ENCODE data around the gene DNAJC12.
A peak's percentile ranks its signal among the peaks of the same experiment; 100 is the strongest.

Gene DNAJC12

DNA sequence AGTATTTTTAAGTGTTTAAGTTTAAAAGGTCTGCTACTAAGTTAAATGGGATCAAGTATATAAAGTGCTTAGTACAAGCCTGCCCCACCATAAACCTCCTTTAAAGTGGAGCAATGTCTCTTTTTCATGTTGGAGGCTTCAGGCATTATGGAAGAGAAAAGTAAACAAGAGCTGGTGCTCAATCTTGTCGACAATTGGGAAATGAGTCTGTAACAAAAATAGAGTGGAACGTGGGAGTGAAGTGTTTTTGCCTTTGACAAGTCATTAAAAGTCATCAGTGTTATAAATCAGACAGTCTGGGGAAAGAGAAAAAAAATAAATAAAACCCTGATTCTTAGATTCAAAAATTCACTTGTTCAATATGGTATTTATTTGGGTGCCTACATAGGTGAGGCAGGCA is 44.7 kb downstream of the DNAJC12 start:
- H3K4me2 ChIP-seq (ENCODE audit: low read depth, low read length, poor library complexity, severe bottlenecking) = no peak overlapping the region
- H3K27me3 ChIP-seq (ENCODE audit: insufficient read depth, low read length, poor library complexity, severe bottlenecking) = no peaks in the 10 kb centered on the region
- H3K79me2 ChIP-seq (ENCODE audit: insufficient read depth, low read length) = no peaks in the 10 kb centered on the region
- no peak overlapping the region for H2AFZ ChIP-seq (ENCODE audit: low read length)
- H3K36me3 ChIP-seq (ENCODE audit: insufficient read depth, low read length) = no peaks in the 10 kb centered on the region
- H4K20me1 ChIP-seq (ENCODE audit: insufficient read depth, low read length, poor library complexity, severe bottlenecking) = no peaks in the 10 kb centered on the region
- H3K4me1 ChIP-seq (ENCODE audit: insufficient read depth, low read length, poor library complexity, severe bottlenecking) = no peaks in the 10 kb centered on the region
- H3K9me2 ChIP-seq (replicated peaks; ENCODE audit: low read depth, low read length) = no peaks in the 10 kb centered on the region
- no peaks in the 10 kb centered on the region for H3F3A ChIP-seq (ENCODE audit: low read depth)
- no peaks in the 10 kb centered on the region for H3K9me3 ChIP-seq (ENCODE audit: insufficient read depth, low read depth, low read length)
- no peak overlapping the region for H3K4me3 ChIP-seq (ENCODE audit: low read length, poor library complexity, severe bottlenecking)
- no peak overlapping the region for H3K9ac ChIP-seq (ENCODE audit: low read depth, low read length, poor library complexity, severe bottlenecking)
- TF ChIP-seq CTCF (conservative IDR thresholded peaks at IDR 0.05; ENCODE audit: low read length) (no peak), EZH2phosphoT487 (IDR thresholded peaks at IDR 0.05; ENCODE audit: borderline replicate concordance) (no peak)

DNA sequence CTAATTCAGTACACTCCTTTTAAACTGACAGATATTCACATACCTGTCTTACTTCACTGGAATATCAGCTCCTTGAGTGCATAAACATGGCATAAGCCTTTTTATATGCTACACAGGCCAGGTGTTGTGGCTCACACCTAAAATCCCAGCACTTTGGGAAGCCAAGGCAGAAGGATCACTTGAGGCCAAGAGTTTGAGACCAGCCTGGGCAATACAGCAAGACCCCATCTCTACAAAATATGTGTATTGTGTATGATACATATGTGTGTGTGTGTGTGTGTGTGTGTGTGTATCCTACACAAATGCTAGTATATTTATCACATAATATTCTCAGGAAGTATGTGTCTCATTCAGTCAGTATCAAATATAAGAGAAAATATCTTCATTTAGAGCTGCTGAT is 45.3 kb downstream of the DNAJC12 start:
- TF ChIP-seq EZH2phosphoT487 (IDR thresholded peaks at IDR 0.05; ENCODE audit: borderline replicate concordance) (no peak), CTCF (conservative IDR thresholded peaks at IDR 0.05; ENCODE audit: low read length) (no peak)

GRCh38 chr10:67790534-67791408 is 47.2 kb downstream of the DNAJC12 start:
- Histone ChIP-seq H2AFZ (ENCODE audit: low read length) (peak overlapping the region; percentile 60; the same call in 1 of the 2 replicates), H3K36me3 (ENCODE audit: insufficient read depth, low read length) (no peaks in the 10 kb centered on the region), H3K9ac (ENCODE audit: low read depth, low read length, poor library complexity, severe bottlenecking) (no peak overlapping the region), H3K4me3 (ENCODE audit: low read length, poor library complexity, severe bottlenecking) (no peak overlapping the region), H3K4me1 (ENCODE audit: insufficient read depth, low read length, poor library complexity, severe bottlenecking) (no peaks in the 10 kb centered on the region), H3K9me2 (replicated peaks; ENCODE audit: low read depth, low read length) (no peaks in the 10 kb centered on the region), H3K9me3 (ENCODE audit: insufficient read depth, low read depth, low read length) (no peaks in the 10 kb centered on the region), H3K27me3 (ENCODE audit: insufficient read depth, low read length, poor library complexity, severe bottlenecking) (no peaks in the 10 kb centered on the region), H3K79me2 (ENCODE audit: insufficient read depth, low read length) (no peaks in the 10 kb centered on the region), H3F3A (ENCODE audit: low read depth) (no peaks in the 10 kb centered on the region), H3K4me2 (ENCODE audit: low read depth, low read length, poor library complexity, severe bottlenecking) (no peak overlapping the region), H4K20me1 (ENCODE audit: insufficient read depth, low read length, poor library complexity, severe bottlenecking) (no peaks in the 10 kb centered on the region)
- TF ChIP-seq CTCF (conservative IDR thresholded peaks at IDR 0.05; ENCODE audit: low read length) = no peak
- no peak for TF ChIP-seq EZH2phosphoT487 (IDR thresholded peaks at IDR 0.05; ENCODE audit: borderline replicate concordance)

More for the DNA sequence above, 45.3 kb downstream of the DNAJC12 start:
- Histone ChIP-seq H3K79me2 (ENCODE audit: insufficient read depth, low read length) (no peaks in the 10 kb centered on the region), H2AFZ (ENCODE audit: low read length) (no peak overlapping the region), H3K4me3 (ENCODE audit: low read length, poor library complexity, severe bottlenecking) (no peak overlapping the region), H3K9me2 (replicated peaks; ENCODE audit: low read depth, low read length) (no peaks in the 10 kb centered on the region), H4K20me1 (ENCODE audit: insufficient read depth, low read length, poor library complexity, severe bottlenecking) (no peaks in the 10 kb centered on the region), H3K9ac (ENCODE audit: low read depth, low read length, poor library complexity, severe bottlenecking) (no peak overlapping the region), H3F3A (ENCODE audit: low read depth) (no peaks in the 10 kb centered on the region), H3K9me3 (ENCODE audit: insufficient read depth, low read depth, low read length) (no peaks in the 10 kb centered on the region), H3K27me3 (ENCODE audit: insufficient read depth, low read length, poor library complexity, severe bottlenecking) (no peaks in the 10 kb centered on the region), H3K36me3 (ENCODE audit: insufficient read depth, low read length) (no peaks in the 10 kb centered on the region), H3K4me2 (ENCODE audit: low read depth, low read length, poor library complexity, severe bottlenecking) (no peak overlapping the region), H3K4me1 (ENCODE audit: insufficient read depth, low read length, poor library complexity, severe bottlenecking) (no peaks in the 10 kb centered on the region)

Measured in Loucy (cell line).